Measurements from ENCODE around the gene PCCA. TPM values are rescaled to one million over a fixed set of nuclear protein-coding genes. Genes with fewer than 3 reads are reported as not detected.
"Not testable (repeated sequence)": the region's sequence is repeated elsewhere in the genome, so short reads cannot be mapped to it uniquely, and the experiment has no call there.

The PCCA gene
- total and polyA plus RNA-seq, 4 donors = 8.3 to 71.8 (median 22.8) TPM

- TF ChIP-seq CTCF (IDR thresholded peaks at IDR 0.05; ENCODE audit: control extremely low read depth, extremely low read depth) = no peak
- 49 to 64% methylated on average over 12 of the region's 12 CpGs for WGBS, 2 donors
Observed at GRCh38 chr13:100088273-100088643, 635 bp upstream of the PCCA start.

GRCh38 chr13:100089465-100090032, 656 bp downstream of the PCCA start:
- 1 to 2% methylated on average over 13 of the region's 13 CpGs for WGBS, 2 donors
- Histone ChIP-seq H3K36me3 (ENCODE audit: control insufficient read depth in 4 of 4, insufficient read depth in 4 of 4, low read length in 4 of 4) (no peaks in the 10 kb centered on the region), H3K9ac (ENCODE audit: insufficient read depth in 1 of 2, low read length in 2 of 2) (peak overlapping the region; percentile 73 to 80), H3K4me1 (ENCODE audit: control insufficient read depth in 5 of 5, insufficient read depth in 5 of 5, low read length in 5 of 5) (peaks cover 0 to 18% (median 3%) of the 10 kb centered on the region in 5 donors), H3K27ac (ENCODE audit: low read depth in 1 of 2, low read length in 1 of 2) (peak overlapping the region; percentile 75 to 80), H3K27me3 (ENCODE audit: control insufficient read depth in 3 of 3, insufficient read depth in 3 of 3, low read length in 2 of 3) (no peaks in the 10 kb centered on the region), H3K4me3 (peak overlapping the region; percentile 94), H3K9me3 (ENCODE audit: control insufficient read depth in 4 of 4, insufficient read depth in 3 of 4, low read length in 3 of 4) (no peaks in the 10 kb centered on the region)
- ATAC-seq (ENCODE audit: insufficient read depth, low FRiP score) = no peak
- TF ChIP-seq CTCF (IDR thresholded peaks at IDR 0.05; ENCODE audit: control extremely low read depth, extremely low read depth) = no peak
- peak in 1 of 3 donors; percentile 22 for DNase-seq

More at GRCh38 chr13:100088273-100088643, 635 bp upstream of the PCCA start:
- H3K4me1 ChIP-seq (ENCODE audit: control insufficient read depth in 5 of 5, insufficient read depth in 5 of 5, low read length in 5 of 5) = peaks cover 0 to 18% (median 3%) of the 10 kb centered on the region in 5 donors
- no peak for ATAC-seq (ENCODE audit: insufficient read depth, low FRiP score)
- no peaks in the 10 kb centered on the region for H3K9me3 ChIP-seq (ENCODE audit: control insufficient read depth in 4 of 4, insufficient read depth in 3 of 4, low read length in 3 of 4)
- H3K27me3 ChIP-seq (ENCODE audit: control insufficient read depth in 3 of 3, insufficient read depth in 3 of 3, low read length in 2 of 3) = no peaks in the 10 kb centered on the region
- peak overlapping the region in 1 of 2 donors; percentile 75 for H3K27ac ChIP-seq (ENCODE audit: low read depth in 1 of 2, low read length in 1 of 2)
- H3K4me3 ChIP-seq = peak overlapping the region; percentile 94
- H3K9ac ChIP-seq (ENCODE audit: insufficient read depth in 1 of 2, low read length in 2 of 2) = peak overlapping the region; percentile 25 to 87
- no peaks in the 10 kb centered on the region for H3K36me3 ChIP-seq (ENCODE audit: control insufficient read depth in 4 of 4, insufficient read depth in 4 of 4, low read length in 4 of 4)
- no peak for DNase-seq

- no peaks in the 10 kb centered on the region for H3K27me3 ChIP-seq (ENCODE audit: control insufficient read depth in 3 of 3, insufficient read depth in 3 of 3, low read length in 2 of 3)
- no peaks in the 10 kb centered on the region for H3K9me3 ChIP-seq (ENCODE audit: control insufficient read depth in 4 of 4, insufficient read depth in 3 of 4, low read length in 3 of 4)
- peaks cover 0 to 3% (median 0%) of the 10 kb centered on the region in 4 donors for H3K36me3 ChIP-seq (ENCODE audit: control insufficient read depth in 4 of 4, insufficient read depth in 4 of 4, low read length in 4 of 4)
- no peak for TF ChIP-seq CTCF (IDR thresholded peaks at IDR 0.05; ENCODE audit: control extremely low read depth, extremely low read depth)
- no peak overlapping the region for H3K27ac ChIP-seq (ENCODE audit: low read depth in 1 of 2, low read length in 1 of 2)
- peaks cover 0 to 18% (median 3%) of the 10 kb centered on the region in 5 donors for H3K4me1 ChIP-seq (ENCODE audit: control insufficient read depth in 5 of 5, insufficient read depth in 5 of 5, low read length in 5 of 5)
- ATAC-seq (ENCODE audit: insufficient read depth, low FRiP score) = no peak
- 93 to 98% methylated on average over 1 of the region's 1 CpG for WGBS, 2 donors
- DNase-seq = no peak
- H3K4me3 ChIP-seq = no peak overlapping the region
- H3K9ac ChIP-seq (ENCODE audit: insufficient read depth in 1 of 2, low read length in 2 of 2) = no peak overlapping the region
Observed at GRCh38 chr13:100090861-100091260, 2.0 kb downstream of the PCCA start.

GRCh38 chr13:100091391-100091790, 2.5 kb downstream of the PCCA start:
- Histone ChIP-seq H3K9ac (ENCODE audit: insufficient read depth in 1 of 2, low read length in 2 of 2) (no peak overlapping the region), H3K9me3 (ENCODE audit: control insufficient read depth in 4 of 4, insufficient read depth in 3 of 4, low read length in 3 of 4) (no peaks in the 10 kb centered on the region), H3K4me3 (no peak overlapping the region), H3K27ac (ENCODE audit: low read depth in 1 of 2, low read length in 1 of 2) (no peak overlapping the region), H3K36me3 (ENCODE audit: control insufficient read depth in 4 of 4, insufficient read depth in 4 of 4, low read length in 4 of 4) (peaks cover 0 to 3% (median 0%) of the 10 kb centered on the region in 4 donors), H3K4me1 (ENCODE audit: control insufficient read depth in 5 of 5, insufficient read depth in 5 of 5, low read length in 5 of 5) (peaks cover 0 to 18% (median 3%) of the 10 kb centered on the region in 5 donors), H3K27me3 (ENCODE audit: control insufficient read depth in 3 of 3, insufficient read depth in 3 of 3, low read length in 2 of 3) (no peaks in the 10 kb centered on the region)
- no peak for TF ChIP-seq CTCF (IDR thresholded peaks at IDR 0.05; ENCODE audit: control extremely low read depth, extremely low read depth)
- whole genome bisulfite sequencing, 2 donors = 74 to 91% methylated on average over 2 of the region's 2 CpGs
- ATAC-seq (ENCODE audit: insufficient read depth, low FRiP score) = no peak
- DNase-seq = no peak

GRCh38 chr13:100092273-100092672, 3.4 kb downstream of the PCCA start:
- H3K36me3 ChIP-seq (ENCODE audit: control insufficient read depth in 4 of 4, insufficient read depth in 4 of 4, low read length in 4 of 4); H3K9me3 ChIP-seq (ENCODE audit: control insufficient read depth in 4 of 4, insufficient read depth in 3 of 4, low read length in 3 of 4); H3K9ac ChIP-seq (ENCODE audit: insufficient read depth in 1 of 2, low read length in 2 of 2); ATAC-seq (ENCODE audit: insufficient read depth, low FRiP score); H3K27ac ChIP-seq (ENCODE audit: low read depth in 1 of 2, low read length in 1 of 2); H3K4me3 ChIP-seq; DNase-seq; H3K27me3 ChIP-seq (ENCODE audit: control insufficient read depth in 3 of 3, insufficient read depth in 3 of 3, low read length in 2 of 3): not testable (repeated sequence)
- WGBS, 2 donors = 98 to 99% methylated on average over 2 of the region's 2 CpGs
- H3K4me1 ChIP-seq (ENCODE audit: control insufficient read depth in 5 of 5, insufficient read depth in 5 of 5, low read length in 5 of 5) = peaks cover 0 to 16% (median 3%) of the 10 kb centered on the region in 5 donors

All from lung (tissue), 12 donors.